GM18909 (cell line): Measurements from ENCODE around the gene PEAR1.

Experiments
- ATAC-seq: cut with Tn5 transposase; IDR thresholded peaks from one replicate; pipeline ENCODE4 v1.9.1; 2021; ENCODE audit warnings: mild to moderate bottlenecking; ENCODE audit not compliant: unreplicated experiment, poor library complexity

The PEAR1 gene

GRCh38 chr1:156858959-156859522 is 34.5 kb upstream of the PEAR1 start, which contains the start of gene INSRR:
TSS of gene INSRR (minus strand) at chr1:156859117. CDS start at chr1:156858621, 496 bp downstream.
- ATAC-seq: no peak

- no peak for ATAC-seq
These were observed 33.9 kb upstream of the PEAR1 start for GRCh38 chr1:156859523-156860112.

GRCh38 chr1:156860113-156860627 is 33.3 kb upstream of the PEAR1 start:
- ATAC-seq: no peak

- ATAC-seq: no peak
These were observed 32.7 kb upstream of the PEAR1 start, which contains the start of gene NTRK1 for GRCh38 chr1:156860628-156861423. TSS of gene NTRK1 (plus strand) at chr1:156860865. CDS start at chr1:156860935, 70 bp downstream.

- no peak for ATAC-seq
These were observed 30.9 kb upstream of the PEAR1 start for GRCh38 chr1:156862584-156862983.

- no peak for ATAC-seq
These were observed 30.4 kb upstream of the PEAR1 start for GRCh38 chr1:156862997-156863599.

GRCh38 chr1:156863631-156864030 is 29.9 kb upstream of the PEAR1 start:
- no peak for ATAC-seq

GRCh38 chr1:156864796-156865195 is 28.7 kb upstream of the PEAR1 start:
- ATAC-seq: no peak

- no peak for ATAC-seq
These were observed 28.3 kb upstream of the PEAR1 start for GRCh38 chr1:156865258-156865657.

GRCh38 chr1:156865865-156866248 is 27.7 kb upstream of the PEAR1 start:
- ATAC-seq: no peak

- ATAC-seq: no peak
These were observed 27.1 kb upstream of the PEAR1 start for GRCh38 chr1:156866249-156866909.

- no peak for ATAC-seq
These were observed 25.2 kb upstream of the PEAR1 start for GRCh38 chr1:156868341-156868740.

GRCh38 chr1:156869455-156869854 is 24.1 kb upstream of the PEAR1 start:
- no peak for ATAC-seq

- no peak for ATAC-seq
These were observed 19.9 kb upstream of the PEAR1 start for GRCh38 chr1:156873659-156874058.

- no peak for ATAC-seq
These were observed 19.4 kb upstream of the PEAR1 start for GRCh38 chr1:156874142-156874541.

GRCh38 chr1:156874572-156875340 is 18.8 kb upstream of the PEAR1 start:
- ATAC-seq: no peak

- ATAC-seq: no peak
These were observed 18.2 kb upstream of the PEAR1 start for GRCh38 chr1:156875341-156875615.

GRCh38 chr1:156876281-156876680 is 17.2 kb upstream of the PEAR1 start:
- no peak for ATAC-seq

GRCh38 chr1:156877433-156878170 is 15.9 kb upstream of the PEAR1 start:
- ATAC-seq: no peak
